B cell (primary cell): ENCODE measurements around the gene WDR76. TPM values are rescaled to one million over a fixed set of nuclear protein-coding genes. Genes with fewer than 3 reads are reported as not detected.

Source experiments
- ATAC-seq: fragments of 200-7000 bp; cut with Tn5 transposase; one replicate; pipeline ENCODE4 v1.10.0; 2021; ENCODE audit warnings: low read depth, mild to moderate bottlenecking, moderate number of reproducible peaks, moderate library complexity
- CTCF ChIA-PET: fragments of 350-600 bp; sonication (Branson Sonifier 250); formaldehyde crosslinking; loops from one replicate; lab custom pipeline; 2021; ENCODE audit warnings: antibody characterized with exemption, inconsistent platforms; lab: Charles Lee
- POLR2A ChIA-PET: fragments of 350-600 bp; sonication (Branson Sonifier 250); formaldehyde crosslinking; loops from one replicate; lab custom pipeline; 2021; ENCODE audit warnings: antibody characterized with exemption; lab: Charles Lee
- DNase-seq: peaks from one replicate; pipeline ENCODE4 v3.0.0; 2013
- H2AFZ ChIP-seq: 2 replicates; pipeline ENCODE4 v1.6.1; 2012; ENCODE audit warnings: mild to moderate bottlenecking, low read depth, low read length; ENCODE audit not compliant: insufficient read depth, poor library complexity, severe bottlenecking
- H3K27ac ChIP-seq, 2 donors: 1 replicate in 1 of 2; 2 replicates in 1 of 2; pipeline ENCODE4 v1.5.1; 2012 to 2013; ENCODE audit warnings: low read length in 2 of 2, mild to moderate bottlenecking in 2 of 2, moderate library complexity in 1 of 2
- H3K27me3 ChIP-seq, 4 experiments: fragments of 200-600 bp in 1 of 4; sonication (generic) in 1 of 4; replicated peaks in 1 of 4; 1 replicate in 2 of 4; 2 replicates in 2 of 4; pipeline versions ENCODE4 v1.6.1 to v1.7.0; 2013 to 2016; ENCODE audit warnings: low read length in 3 of 4, mild to moderate bottlenecking in 2 of 4, mixed read lengths in 1 of 4, moderate library complexity in 1 of 4; ENCODE audit not compliant: insufficient read depth in 4 of 4, control insufficient read depth in 3 of 4; ENCODE audit errors: control extremely low read depth in 1 of 4
- H3K36me3 ChIP-seq, 2 experiments: replicated peaks in 1 of 2; 1 replicate in 1 of 2; 2 replicates in 1 of 2; pipeline versions ENCODE4 v1.6.1 to v1.7.1; 2013; ENCODE audit warnings: low read length in 1 of 2; ENCODE audit not compliant: insufficient read depth in 2 of 2, control insufficient read depth in 1 of 2; ENCODE audit errors: control extremely low read depth in 1 of 2, extremely low read depth in 1 of 2
- H3K4me1 ChIP-seq, 2 donors: fragments of 200-600 bp in 1 of 2; sonication (generic) in 1 of 2; 1 replicate in 1 of 2; 2 replicates in 1 of 2; pipeline versions ENCODE4 v1.5.1 to v1.6.1; 2013 to 2017; ENCODE audit warnings: low read length in 2 of 2; ENCODE audit not compliant: control insufficient read depth in 2 of 2, insufficient read depth in 2 of 2
- H3K4me2 ChIP-seq: replicated peaks from 2 replicates; pipeline ENCODE3; 2012; ENCODE audit warnings: mild to moderate bottlenecking, low read depth, low read length; ENCODE audit not compliant: poor library complexity, severe bottlenecking
- H3K4me3 ChIP-seq, 5 experiments: fragments of 200-600 bp in 1 of 5; sonication (generic) in 1 of 5; 1 replicate in 3 of 5; 2 replicates in 2 of 5; pipeline versions ENCODE4 v1.5.1 to v1.7.0; 2011 to 2016; ENCODE audit warnings: low read length in 4 of 5, mild to moderate bottlenecking in 4 of 5, low read depth in 2 of 5, control low read depth in 1 of 5, moderate library complexity in 1 of 5; ENCODE audit not compliant: insufficient read depth in 1 of 5; ENCODE audit errors: control extremely low read depth in 1 of 5, extremely low read depth in 1 of 5
- H3K79me2 ChIP-seq: fragments of 200-600 bp; sonication (generic); one replicate; pipeline ENCODE4 v1.6.0; 2016; ENCODE audit warnings: low read length; ENCODE audit not compliant: control insufficient read depth, insufficient read depth
- H3K9ac ChIP-seq: fragments of 200-600 bp; sonication (generic); 2 replicates; pipeline ENCODE4 v1.6.1; 2017; ENCODE audit warnings: mild to moderate bottlenecking, low read length, moderate library complexity
- H3K9me3 ChIP-seq, 3 donors: one replicate each; pipeline versions ENCODE4 v1.6.1 to v1.7.1; 2013; ENCODE audit warnings: low read length in 2 of 3; ENCODE audit not compliant: control insufficient read depth in 2 of 3, insufficient read depth in 1 of 3; ENCODE audit errors: control extremely low read depth in 1 of 3
- H4K20me1 ChIP-seq: 2 replicates; pipeline ENCODE4 v1.6.0; 2012; ENCODE audit warnings: mild to moderate bottlenecking, low read length; ENCODE audit not compliant: insufficient read depth, control insufficient read depth, poor library complexity, severe bottlenecking
- H3K27ac Mint-ChIP-seq: one replicate; pipeline ENCODE4 v1.8.0; 2021; ENCODE audit warnings: mixed read lengths
- H3K27me3 Mint-ChIP-seq: one replicate; pipeline ENCODE4 v1.8.0; 2021; ENCODE audit warnings: mixed read lengths
- H3K4me1 Mint-ChIP-seq: one replicate; pipeline ENCODE4 v1.8.0; 2021; ENCODE audit warnings: mixed read lengths
- H3K4me3 Mint-ChIP-seq: one replicate; pipeline ENCODE4 v1.8.0; 2021; ENCODE audit warnings: mixed read lengths
- H3K9me3 Mint-ChIP-seq: one replicate; pipeline ENCODE4 v1.8.0; 2022; ENCODE audit warnings: mixed read lengths; ENCODE audit not compliant: insufficient read depth
- CTCF ChIP-seq: fragments of 200-600 bp; IDR thresholded peaks from one replicate; pipeline ENCODE4 v1.8.0; 2022; ENCODE audit warnings: antibody characterized with exemption, mild to moderate bottlenecking
- EZH2 ChIP-seq: IDR thresholded peaks from 2 replicates; pipeline ENCODE4 v1.6.1; 2012; ENCODE audit warnings: borderline replicate concordance, low read depth, mild to moderate bottlenecking, moderate library complexity, low read length; ENCODE audit not compliant: insufficient read depth, poor library complexity, severe bottlenecking
- WGBS: methylation state at CpG from one replicate; pipeline ENCODE4 v1.1.5; 2013; ENCODE audit warnings: missing lambda C conversion rate; ENCODE audit not compliant: insufficient coverage; 5-methylcytosine and 5-hydroxymethylcytosine counted together
- intact Hi-C: fragments of 100-400 bp; cut with micrococcal nuclease; formaldehyde crosslinking; loops from one replicate; pipeline ENCODE4 v1.10.0; 2022
- polyA plus RNA-seq: library from polyadenylated mRNA; depleted of rRNA; stranded (reverse); fragments of >200 nt; gene quantifications from 2 replicates; pipeline ENCODE4 v1.2.3, GENCODE V29; 2012
- total RNA-seq, 2 donors: library from RNA; stranded (reverse); fragments of 120-200 nt in 1 of 2; gene quantifications; 1 replicate in 1 of 2; 2 replicates in 1 of 2; pipeline versions ENCODE4 v1.2.3 to v1.2.4, GENCODE V29; 2013 to 2022

WDR76 gene
- total and polyA plus RNA-seq, 2 donors (not counting 1 experiment from before 2014, with no cell fraction given): 1.9 to 12.7 TPM

- intact Hi-C loops: no loop called here
- WGBS: 96% methylated on average over 13 of the region's 15 CpGs
- no peak overlapping the region for H2AFZ ChIP-seq
- ChIA-PET POLR2A (no interaction called here), CTCF (no interaction called here)
- peaks cover 1% of the 10 kb centered on the region for H3K4me1 Mint-ChIP-seq
- H3K4me3 ChIP-seq: no peak overlapping the region
- H3K27me3 Mint-ChIP-seq: no peaks in the 10 kb centered on the region
- H3K4me3 Mint-ChIP-seq: no peak overlapping the region
- H3K27ac ChIP-seq: no peak overlapping the region
- H3K9me3 ChIP-seq: no peaks in the 10 kb centered on the region
- H3K9ac ChIP-seq: no peak overlapping the region
- no peaks in the 10 kb centered on the region for H3K27me3 ChIP-seq
- no peaks in the 10 kb centered on the region for H3K79me2 ChIP-seq
- no peak for DNase-seq
- no peak overlapping the region for H3K4me2 ChIP-seq
- H4K20me1 ChIP-seq: no peaks in the 10 kb centered on the region
- TF ChIP-seq CTCF (no peak), EZH2 (no peak)
- H3K36me3 ChIP-seq: no peaks in the 10 kb centered on the region
- ATAC-seq: no peak
- peaks cover 0 to 6% of the 10 kb centered on the region in 2 donors for H3K4me1 ChIP-seq
- H3K9me3 Mint-ChIP-seq: no peaks in the 10 kb centered on the region
- no peak overlapping the region for H3K27ac Mint-ChIP-seq
Observed at GRCh38 chr15:43879386-43880355, 52.9 kb downstream of the WDR76 start.
